HG02970 (cell line): ENCODE data around the gene SFXN2.
"Not testable (repeated sequence)": the region's sequence is repeated elsewhere in the genome, so short reads cannot be mapped to it uniquely, and the experiment has no call there.

ENCODE experiments used
- ATAC-seq: cut with Tn5 transposase; IDR thresholded peaks from one replicate; pipeline ENCODE4 v1.9.1; 2021; ENCODE audit warnings: mild to moderate bottlenecking, moderate library complexity, moderate number of reproducible peaks; ENCODE audit not compliant: unreplicated experiment, low FRiP score

The SFXN2 gene, protein sequence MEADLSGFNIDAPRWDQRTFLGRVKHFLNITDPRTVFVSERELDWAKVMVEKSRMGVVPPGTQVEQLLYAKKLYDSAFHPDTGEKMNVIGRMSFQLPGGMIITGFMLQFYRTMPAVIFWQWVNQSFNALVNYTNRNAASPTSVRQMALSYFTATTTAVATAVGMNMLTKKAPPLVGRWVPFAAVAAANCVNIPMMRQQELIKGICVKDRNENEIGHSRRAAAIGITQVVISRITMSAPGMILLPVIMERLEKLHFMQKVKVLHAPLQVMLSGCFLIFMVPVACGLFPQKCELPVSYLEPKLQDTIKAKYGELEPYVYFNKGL

DNA sequence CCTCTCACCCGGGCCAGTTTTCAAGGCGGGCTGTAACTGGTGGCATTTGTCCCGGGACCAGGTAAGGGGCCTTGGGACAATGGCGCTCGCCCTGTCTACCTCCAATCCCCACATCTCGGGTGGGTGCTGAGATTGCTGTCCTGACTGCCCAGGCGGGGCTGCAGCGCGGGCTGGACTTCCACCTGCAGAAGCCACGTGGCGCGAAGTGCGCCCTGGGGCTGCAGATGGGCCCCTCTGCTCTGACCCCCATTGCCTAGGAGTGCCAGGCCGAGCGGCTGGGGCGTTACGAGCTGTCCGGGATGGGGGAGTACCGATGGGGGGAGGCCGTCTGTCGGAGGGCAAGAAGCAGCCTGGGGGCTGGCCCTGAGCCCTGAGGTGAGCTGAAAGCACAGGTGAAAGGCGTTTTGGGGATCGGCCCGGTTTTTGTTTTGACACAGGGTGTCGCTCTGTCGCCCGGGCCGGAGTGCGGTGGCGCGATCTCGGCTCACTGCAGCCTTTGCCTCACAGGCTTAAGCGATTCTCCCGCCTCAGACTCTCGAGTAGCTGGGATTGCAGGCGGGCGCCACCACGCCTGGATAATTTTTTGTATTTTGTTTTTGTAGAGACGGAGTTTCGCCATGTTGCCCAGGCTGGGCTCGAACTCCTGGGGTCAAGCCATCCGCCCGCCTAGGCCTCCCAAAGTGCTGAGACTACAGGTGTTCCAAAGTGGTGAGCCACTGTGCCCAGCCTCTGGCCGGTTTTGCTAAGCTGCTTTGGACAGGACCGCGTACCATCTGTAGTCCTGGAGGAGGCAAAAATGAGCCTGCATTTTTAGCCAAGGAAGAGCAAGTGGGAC lies at the start of gene SFXN2:
Gene SFXN2 (plus strand): TSS at position 16 of the 835 bp plus-strand sequence. CDS start 12,001 bp downstream, outside the sequence.
- ATAC-seq = no peak

DNA sequence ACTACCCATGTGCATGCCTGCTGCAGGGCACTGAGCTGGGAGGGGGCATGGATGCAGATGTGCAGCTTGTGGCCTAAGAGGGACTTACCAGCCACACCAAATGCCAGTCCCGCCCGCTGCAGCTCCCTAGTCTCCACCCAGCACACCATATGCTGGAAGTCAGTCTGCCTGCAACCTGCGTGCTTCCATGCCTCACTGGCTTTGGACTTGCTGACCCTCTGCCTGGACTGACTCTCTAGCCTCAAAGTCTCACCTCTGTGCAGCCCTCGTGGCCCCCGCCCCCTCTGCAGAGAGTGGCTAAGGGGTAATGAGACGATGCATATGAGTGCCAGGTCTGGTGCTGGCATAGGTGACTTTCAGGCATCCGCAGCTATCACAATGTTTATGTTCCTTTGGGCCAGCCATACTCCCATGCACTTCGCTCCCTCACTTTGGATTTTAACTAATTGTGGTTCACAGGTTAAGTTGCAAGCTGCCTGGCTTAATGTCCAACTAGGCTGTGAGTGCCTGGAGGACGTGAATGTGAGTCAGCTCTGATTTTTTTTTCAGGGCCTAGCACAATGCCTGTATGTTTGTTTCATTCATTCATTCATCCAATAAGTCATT lies 48.4 kb upstream of the SFXN2 start:
- ATAC-seq = no peak

DNA sequence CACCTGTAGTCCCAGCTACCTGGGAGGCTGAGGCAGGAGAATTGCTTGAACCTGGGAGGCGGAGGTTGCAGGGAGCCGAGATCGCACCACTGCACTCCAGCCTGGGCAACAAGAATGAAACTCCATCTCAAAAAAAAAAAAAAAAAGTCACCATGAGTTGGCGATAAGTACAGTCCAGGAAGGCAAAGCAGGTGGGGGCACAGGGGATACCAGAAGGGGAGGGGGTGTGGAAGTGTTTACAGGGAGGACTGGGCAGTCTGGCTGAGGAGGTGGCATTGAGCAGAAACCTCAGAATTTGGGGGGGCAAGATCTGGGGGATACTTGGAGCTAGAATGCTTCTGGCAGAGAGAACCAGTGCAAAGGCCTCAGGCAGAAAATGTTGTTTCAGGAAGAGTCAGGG lies 47.0 kb upstream of the SFXN2 start:
- not testable (repeated sequence) for ATAC-seq

DNA sequence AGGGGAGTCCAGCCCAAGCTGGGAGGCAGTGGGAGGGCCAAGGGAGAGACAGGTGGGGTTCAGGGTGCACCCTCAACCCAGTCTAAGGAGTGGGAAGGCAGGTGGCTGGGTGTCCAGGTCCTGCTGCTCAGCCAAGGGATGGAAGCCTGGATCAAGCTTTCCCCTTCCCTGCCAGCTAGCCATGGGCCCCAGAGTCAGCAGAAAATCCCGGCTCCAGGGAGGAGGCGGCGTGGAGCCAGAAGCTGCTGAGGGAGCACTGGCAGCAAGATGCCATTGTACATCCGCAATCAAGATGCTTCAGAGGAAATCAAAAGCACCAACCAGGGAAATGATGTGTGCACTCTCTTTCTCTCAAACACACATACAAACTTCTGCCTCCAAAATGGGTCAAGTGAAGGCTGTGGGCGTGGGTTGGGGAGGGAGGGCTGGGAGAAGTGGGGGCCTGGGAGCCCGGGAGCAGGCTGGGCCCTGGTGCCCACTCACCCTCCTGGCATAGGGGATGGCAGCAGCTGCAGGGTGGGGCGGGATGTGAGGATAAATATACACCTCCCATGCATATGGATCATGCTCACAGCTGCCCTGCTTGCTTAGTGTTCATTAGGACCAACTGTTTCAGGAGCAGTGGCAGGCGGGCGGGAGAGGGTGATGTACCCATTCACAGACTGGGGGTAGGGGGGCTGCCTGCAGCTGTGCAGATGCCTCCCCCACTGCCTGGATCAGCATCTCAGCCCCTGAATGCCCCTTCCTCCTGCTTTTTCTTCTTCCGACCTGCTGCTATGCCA lies 45.9 kb upstream of the SFXN2 start:
- ATAC-seq = no peak

DNA sequence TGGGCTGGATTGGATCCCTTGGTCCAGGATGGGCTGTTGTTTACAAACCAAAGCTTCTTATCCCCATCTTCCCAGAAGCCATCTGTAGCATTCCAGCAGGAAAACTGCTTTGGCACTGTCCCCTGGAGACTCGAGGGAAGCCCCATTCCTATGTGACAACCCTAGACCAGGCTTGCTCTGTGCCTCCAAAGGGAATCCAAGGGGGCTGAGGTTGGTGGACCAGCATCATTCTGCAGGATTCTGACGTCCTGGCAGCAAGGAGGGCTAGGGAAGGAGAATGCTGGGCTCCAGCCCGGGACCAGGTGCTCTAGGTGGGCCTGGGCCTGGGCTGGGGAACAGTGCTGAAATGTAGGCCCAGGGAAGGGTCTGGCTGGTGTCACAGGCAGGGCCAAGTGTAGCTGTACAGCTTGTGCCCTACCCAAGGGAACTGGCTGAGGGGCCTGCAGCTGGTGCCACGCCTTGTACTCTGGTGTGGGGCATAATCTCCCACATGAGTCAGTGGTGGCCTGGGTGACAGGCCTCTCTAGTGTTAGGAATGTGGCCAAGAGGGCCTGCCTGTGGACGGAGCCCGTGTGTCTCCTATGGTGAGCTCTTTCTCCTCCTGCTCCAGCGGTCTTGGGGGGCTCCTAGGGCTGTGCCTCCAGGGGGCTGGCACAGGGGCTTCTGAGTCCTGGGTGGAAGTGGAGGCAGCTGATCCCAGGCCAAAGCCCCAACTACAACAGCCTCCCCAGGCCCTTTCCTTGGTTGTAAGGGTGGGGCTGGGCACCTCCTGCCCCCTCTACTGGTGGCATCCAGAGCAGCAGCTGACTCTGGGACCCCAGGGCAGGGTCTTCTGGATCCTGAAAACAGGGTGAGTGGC lies 45.0 kb upstream of the SFXN2 start:
- no peak for ATAC-seq

DNA sequence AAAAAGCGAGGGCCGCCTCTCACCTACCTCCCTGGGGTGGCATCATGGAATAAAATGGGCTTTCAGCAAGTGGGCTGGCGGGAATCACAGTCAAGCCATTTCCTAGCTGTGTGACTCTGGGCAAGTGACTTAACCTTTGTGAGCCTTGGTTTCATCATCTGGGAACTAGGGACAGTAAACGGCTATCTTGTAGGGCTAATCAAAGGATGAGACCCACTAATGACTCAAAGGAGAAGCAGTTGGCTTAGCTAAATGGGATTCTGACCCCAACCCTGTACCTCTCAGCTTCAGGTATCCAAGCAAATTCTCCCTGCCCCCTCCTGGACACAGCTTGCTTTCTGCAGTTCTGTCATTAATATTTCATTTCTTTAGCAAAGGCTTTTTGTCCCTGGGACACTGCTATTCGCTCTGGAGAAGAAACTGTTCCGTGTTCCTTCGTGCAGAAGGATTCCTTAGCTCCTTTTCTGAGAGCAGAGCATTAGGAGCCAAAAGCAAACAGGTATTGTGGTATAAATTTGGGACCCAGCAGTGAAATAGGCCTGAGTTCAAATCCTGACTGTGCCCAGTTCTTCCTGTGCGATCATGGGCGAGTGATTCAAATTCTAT lies 44.3 kb upstream of the SFXN2 start:
- no peak for ATAC-seq

DNA sequence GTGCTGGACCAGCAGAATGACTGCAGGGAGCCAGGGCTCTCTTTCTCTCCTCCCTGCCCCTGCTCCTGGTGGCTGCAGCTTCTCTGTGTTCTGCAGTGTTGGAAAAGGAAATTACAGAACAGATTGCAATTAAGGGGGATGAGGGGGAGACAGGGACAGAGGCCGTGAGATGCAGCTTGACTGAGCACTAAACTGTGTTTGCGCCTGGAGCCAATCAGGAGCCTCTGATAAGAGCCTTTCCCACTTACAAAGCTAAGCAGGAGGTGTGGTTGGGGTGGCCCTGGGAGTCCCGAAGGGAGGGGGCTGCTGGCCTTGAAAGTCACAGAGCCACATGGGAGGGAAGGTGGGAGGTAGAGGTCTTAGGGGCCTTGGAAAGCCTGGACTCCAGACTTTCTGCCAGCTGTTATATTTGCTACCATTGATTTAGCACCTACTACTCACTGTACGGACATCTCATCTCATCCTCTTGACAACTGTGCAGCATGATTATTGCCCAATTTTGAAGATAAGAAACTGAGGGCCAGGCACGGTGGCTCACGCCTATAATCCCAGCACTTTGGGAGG lies 43.5 kb upstream of the SFXN2 start:
- ATAC-seq = no peak

DNA sequence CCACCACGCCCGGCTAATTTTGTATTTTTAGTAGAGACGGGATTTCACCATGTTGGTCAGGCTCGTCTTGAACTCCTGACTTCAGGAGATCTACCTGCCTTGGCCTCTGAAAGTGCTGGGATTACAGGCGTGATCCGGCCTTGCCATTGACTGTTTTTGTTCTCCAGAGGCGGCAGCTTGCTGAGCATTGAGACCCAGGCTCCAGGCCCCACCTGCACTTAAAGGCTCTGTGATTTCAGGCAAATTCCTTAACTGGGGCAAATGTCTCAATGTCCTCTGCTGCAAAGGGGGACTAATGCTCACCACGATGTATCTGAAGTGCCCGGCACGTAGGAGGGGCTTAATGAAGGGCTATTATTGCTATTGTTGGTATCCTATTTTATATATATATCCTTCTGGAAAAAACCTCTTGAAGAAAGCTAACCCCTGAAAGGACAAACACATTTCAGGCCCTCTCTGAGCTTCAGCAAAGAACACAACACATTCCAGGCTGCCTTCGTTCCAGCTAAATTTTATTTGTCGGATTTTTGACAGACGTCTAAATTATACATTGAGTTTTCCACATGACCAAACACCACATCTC lies 41.1 kb upstream of the SFXN2 start:
- no peak for ATAC-seq

DNA sequence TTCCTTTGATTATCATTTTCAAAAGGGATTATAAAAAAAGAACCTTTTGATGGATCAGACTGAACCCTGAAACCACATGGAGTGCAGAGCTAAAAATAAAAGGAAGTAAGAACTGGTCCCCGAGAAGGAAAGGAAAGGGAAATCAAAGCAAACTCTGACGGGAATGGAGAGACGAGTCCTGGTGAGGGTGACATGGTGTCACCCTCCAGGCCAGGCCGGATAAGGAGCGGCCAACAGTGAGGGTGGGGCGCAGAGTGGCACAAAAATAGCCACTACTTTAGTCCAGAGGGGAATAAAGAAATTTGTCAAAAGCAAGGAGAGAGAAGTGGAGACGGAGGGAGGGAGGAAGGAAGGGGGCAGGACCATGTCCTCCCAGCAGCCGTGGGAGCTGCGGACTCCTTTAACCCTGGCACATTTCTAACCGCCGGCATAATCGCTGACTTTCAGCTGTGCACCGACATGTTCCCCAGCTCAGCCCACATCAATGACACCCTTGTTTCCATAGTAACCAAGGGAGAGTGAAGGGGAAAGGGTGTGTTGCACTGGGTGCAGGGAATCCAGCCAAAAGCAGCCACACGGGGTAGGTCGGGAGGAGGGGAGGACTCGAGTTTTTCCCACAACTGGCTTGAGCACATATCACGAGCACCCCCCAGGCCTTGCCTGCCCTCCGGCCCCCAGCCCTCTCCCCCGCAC lies 40.5 kb upstream of the SFXN2 start:
- ATAC-seq = no peak

DNA sequence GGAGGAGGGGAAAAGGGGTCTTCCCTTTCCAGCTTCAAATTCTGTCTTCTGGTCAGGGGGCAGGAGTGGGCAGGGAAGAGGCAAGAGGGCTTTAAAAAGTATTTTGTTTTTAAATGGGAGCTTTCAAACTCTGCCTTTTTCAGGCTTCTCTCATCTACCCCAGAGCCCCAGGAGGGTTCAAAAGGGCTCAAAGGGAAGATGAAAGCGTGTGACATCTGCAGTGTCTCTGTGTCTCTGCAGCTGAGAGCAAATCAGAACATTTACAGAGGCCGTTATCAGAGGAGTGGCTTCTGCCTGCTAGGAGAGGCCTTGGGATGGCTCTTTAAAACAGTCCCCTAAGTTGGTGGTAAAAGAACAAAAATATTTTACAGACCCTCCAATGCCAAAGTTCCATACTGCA lies 39.9 kb upstream of the SFXN2 start:
- no peak for ATAC-seq

DNA sequence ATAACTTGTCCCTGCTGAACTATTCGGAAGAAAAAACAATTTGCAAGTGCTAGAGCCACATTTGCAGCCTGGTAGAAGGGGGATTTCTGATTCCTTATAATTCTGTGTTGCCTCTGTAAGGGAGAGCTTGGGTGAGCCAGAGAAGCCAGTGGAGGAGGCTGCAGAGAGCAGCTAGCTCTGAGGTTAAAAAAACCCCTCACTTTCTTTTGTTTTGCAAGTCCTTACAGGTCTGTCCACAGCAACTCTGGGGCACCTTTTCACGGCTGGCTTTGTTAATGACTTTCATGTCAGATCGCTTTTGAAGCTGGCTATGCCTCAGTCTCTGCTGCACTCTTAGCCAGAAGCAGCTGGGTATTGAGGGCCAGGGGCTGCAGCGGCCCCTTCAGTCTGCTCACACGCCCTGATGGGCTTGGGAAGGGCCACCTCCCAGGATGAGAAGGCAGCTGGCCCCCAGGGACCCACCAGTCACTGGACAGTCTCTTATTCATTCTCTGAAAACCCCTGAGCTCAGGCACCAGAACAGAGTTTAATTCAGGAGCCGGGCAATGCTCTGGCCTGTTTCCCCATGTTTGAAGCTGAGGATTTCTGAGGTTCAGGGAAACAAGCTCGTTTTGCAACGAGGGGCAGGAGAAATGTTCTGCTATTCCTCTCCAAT lies 39.3 kb upstream of the SFXN2 start:
- ATAC-seq = no peak

DNA sequence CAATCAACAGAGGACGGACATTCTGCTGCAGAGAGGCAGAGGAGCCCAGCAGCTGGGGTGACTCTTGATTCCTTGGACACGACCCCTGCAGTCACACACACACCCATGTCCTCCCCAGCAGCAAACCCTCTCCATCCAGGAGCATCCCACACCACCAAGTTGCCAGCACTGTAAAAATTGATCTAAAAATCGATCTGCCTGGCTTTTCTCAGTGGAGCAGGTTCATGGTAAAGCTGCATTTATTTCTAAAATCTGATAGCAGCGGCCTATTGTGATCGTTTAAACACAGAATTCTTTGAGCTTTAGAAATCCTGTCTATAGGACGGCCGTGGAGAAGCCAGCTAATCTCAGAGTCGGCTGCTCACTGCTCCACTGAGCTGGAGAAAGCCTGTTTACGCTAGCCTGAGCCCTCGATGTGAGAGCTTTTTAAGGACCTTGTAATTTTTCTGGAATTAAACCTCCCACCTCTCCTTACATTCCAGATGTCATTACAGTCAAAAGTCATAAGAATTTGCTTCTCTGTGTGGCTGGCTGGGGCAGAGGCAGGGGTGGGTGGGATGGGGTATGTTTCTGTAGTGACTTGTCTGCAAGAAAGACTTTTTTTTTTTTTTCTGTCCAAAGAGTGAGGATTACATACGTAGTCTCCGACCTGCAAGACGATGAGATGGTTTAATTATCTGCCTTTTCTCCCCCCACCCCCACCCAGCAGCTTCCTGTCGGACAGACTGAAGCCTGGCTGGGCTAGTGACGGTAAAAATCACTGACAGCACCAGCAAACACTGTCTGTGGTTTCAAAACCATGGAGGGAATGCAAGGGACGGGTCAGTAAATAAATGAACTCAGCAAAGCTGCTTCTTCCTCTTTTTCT lies 38.5 kb upstream of the SFXN2 start:
- ATAC-seq = no peak

DNA sequence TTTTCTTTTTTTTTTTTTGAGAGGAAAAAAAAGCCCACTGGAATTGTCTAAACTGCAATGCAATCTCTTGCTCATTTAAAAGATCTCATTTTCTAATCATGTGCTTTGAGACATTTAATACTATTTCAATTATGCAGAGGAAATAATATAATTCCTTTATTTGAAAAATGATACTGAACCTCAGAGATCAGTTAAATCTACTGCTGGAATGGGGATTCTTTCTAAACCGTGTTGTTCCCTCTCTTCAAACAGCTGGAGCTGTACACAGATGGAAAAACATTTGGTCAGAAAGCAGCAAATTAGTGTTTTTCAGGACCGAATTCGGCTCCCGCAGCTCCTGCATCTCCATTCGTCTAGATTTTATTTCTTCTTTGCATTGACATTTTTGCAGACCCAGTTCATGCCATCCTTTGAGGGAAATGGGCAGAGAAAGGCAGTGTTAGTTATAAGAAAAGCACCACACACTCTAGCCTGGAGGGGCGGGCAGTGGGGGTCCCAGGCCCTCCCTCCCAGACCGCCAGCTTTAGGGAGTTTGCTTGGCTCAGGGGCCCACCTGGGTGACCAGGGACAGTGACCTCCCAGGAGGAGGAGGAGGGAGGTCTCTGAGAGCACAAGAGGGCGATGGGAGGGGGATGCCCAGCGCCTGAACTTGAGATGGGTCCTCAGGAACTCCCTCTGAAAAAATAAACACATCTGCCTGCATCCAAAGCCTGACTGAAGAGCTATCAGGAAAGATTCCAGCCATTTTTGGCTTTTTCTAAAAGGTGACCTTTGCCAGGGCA lies 37.7 kb upstream of the SFXN2 start:
- ATAC-seq = no peak

DNA sequence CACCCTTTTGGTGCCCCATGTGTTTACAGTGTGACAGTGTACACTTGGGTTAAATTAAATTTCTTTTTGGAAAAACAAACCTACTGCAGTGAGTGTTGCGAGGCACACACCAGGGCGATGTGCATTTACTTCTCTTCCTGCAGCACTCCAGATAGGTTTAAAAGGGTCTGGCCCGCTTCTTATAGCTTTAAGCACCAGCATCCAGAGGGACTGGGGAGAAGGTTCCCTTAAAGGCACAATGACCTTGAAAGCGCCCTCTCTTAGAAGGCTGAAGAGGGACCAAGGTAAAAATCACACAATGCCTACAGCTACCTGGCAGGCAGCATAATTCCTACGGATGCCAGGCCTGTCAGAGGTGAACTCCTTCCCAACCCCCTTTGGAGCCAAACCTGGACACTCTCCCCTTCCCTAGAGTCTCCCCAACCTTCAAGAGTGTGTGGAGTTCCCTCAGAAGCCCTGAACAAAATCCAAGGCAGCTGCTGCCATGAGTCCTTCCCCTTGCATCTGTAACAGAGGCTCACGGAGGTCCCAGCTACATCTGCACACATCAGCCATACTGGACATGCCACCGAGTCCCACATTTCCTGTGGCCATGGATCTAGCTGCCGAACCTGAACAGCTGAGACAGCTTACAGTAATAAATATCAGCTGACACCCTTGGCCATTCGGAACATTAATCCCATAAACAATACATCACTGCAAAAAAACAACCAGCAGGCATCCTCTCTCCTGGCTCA lies 36.9 kb upstream of the SFXN2 start:
- no peak for ATAC-seq

DNA sequence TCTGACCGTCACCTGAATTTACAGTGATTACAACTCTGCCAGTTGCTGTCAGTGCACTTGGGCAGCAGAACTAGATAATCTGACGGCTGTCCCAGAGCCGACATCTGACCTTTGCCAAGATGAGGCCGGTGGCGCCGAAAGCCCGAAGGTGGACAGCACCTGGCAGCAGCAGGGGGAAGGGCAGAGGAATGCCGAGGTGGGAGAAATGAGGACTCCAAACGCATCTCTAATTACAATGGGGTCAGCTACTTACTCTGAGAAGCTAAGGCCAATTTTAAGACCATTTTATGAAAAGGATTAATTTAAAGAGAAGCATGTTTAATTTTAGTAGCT lies 36.4 kb upstream of the SFXN2 start:
- no peak for ATAC-seq
